OCI-LY3 (cell line): ENCODE measurements around the gene C2CD4A.

Experiments
- EZH2phosphoT487 ChIP-seq: fragments of 200-600 bp; shearing (Covaris generic); IDR thresholded peaks from 2 replicates; pipeline ENCODE4 v1.6.1; 2018; ENCODE audit warnings: antibody characterized with exemption, mixed run types, low read depth
- TF ChIP-seq, protein P1 (sequence below): fragments of 200-600, 300-600 bp; sonication (generic); IDR thresholded peaks from 2 replicates; pipeline ENCODE4 v1.5.1; 2014; ENCODE audit warnings: antibody characterized with exemption, low read length, low read depth

DNA sequence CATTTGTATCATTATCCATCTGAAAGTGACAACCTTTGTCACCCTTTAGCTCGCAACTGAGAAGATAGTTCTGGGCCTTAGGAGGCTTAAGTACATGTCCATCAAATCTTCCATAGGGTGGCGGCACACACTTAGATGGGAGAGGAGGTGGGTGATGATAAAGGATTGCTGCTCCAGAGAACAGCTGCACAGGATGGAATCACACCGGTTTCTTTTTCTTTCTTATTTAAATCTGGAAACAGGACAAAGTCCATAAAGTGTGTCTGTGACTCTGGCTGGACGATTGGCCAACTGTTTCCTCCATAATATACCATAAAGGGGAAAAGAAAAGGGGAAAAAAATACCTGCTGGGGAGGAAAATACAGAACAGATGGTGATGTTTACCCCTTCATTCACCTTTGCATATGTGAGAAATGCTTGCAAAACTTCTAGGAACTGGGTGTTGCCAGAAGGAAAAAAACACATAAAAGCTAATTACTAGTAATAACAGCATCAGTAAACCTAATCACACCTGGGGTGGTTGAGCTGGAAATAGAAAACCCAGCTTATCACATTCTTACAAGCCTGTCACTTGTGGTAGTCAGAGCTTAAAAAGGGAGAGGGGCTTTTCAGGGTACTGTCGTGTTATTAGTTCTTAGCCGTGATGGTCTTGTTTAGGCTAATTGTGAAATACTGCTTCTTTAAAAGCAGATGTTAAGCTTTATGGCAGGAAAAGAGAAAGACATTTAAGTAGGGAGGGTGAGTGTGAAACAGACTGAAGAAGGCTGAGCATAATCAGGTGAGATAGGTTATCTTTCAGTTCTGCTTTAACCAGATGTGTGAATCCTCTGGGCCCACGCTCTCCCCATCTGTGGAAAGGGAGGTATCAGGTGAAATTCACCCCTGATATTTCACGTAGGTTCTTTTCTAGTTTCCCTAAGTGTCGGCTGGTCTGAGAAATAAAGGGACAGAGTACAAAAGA lies 16.7 kb downstream of the C2CD4A start:
- TF ChIP-seq, protein P1, sequence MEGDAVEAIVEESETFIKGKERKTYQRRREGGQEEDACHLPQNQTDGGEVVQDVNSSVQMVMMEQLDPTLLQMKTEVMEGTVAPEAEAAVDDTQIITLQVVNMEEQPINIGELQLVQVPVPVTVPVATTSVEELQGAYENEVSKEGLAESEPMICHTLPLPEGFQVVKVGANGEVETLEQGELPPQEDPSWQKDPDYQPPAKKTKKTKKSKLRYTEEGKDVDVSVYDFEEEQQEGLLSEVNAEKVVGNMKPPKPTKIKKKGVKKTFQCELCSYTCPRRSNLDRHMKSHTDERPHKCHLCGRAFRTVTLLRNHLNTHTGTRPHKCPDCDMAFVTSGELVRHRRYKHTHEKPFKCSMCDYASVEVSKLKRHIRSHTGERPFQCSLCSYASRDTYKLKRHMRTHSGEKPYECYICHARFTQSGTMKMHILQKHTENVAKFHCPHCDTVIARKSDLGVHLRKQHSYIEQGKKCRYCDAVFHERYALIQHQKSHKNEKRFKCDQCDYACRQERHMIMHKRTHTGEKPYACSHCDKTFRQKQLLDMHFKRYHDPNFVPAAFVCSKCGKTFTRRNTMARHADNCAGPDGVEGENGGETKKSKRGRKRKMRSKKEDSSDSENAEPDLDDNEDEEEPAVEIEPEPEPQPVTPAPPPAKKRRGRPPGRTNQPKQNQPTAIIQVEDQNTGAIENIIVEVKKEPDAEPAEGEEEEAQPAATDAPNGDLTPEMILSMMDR = 0 out of 2 replicates have a peak, but pooled peaks have one; percentile 8
- TF ChIP-seq EZH2phosphoT487 = no peak
